CD14-positive monocyte (primary cell): ENCODE measurements around the gene OSBP2. TPM values are rescaled to one million over a fixed set of nuclear protein-coding genes. Genes with fewer than 3 reads are reported as not detected.

Experiments
- DNase-seq, 3 donors: peaks; one replicate each; pipeline ENCODE4 v3.0.0-alpha.2; 2011 to 2022
- H2AFZ ChIP-seq: 2 replicates; pipeline ENCODE4 v1.6.0; 2012; ENCODE audit warnings: mild to moderate bottlenecking, low read depth, low read length, inconsistent platforms; ENCODE audit not compliant: insufficient read depth, poor library complexity, severe bottlenecking
- H3K27ac ChIP-seq, 2 donors: 1 replicate in 1 of 2; 2 replicates in 1 of 2; pipeline ENCODE4 v1.5.1; 2012 to 2013; ENCODE audit warnings: low read length in 2 of 2, control low read depth in 1 of 2, inconsistent platforms in 1 of 2, low read depth in 1 of 2, mild to moderate bottlenecking in 1 of 2
- H3K27me3 ChIP-seq, 2 donors: one replicate each; pipeline versions ENCODE4 v1.6.0 to v1.6.1; 2011 to 2013; ENCODE audit warnings: low read length in 2 of 2; ENCODE audit not compliant: control insufficient read depth in 2 of 2, insufficient read depth in 2 of 2
- H3K36me3 ChIP-seq, 2 donors: replicated peaks in 1 of 2; 1 replicate in 1 of 2; 2 replicates in 1 of 2; pipeline versions ENCODE4 v1.5.1 to v1.6.1; 2012 to 2013; ENCODE audit warnings: low read length in 2 of 2, control low read depth in 1 of 2, inconsistent platforms in 1 of 2, mild to moderate bottlenecking in 1 of 2; ENCODE audit not compliant: insufficient read depth in 2 of 2, control insufficient read depth in 1 of 2
- H3K4me1 ChIP-seq, 2 donors: 1 replicate in 1 of 2; 2 replicates in 1 of 2; pipeline versions ENCODE4 v1.5.1 to v1.6.1; 2012 to 2013; ENCODE audit warnings: low read length in 2 of 2, control low read depth in 1 of 2, inconsistent platforms in 1 of 2, mild to moderate bottlenecking in 1 of 2, moderate library complexity in 1 of 2; ENCODE audit not compliant: insufficient read depth in 2 of 2, control insufficient read depth in 1 of 2
- H3K4me2 ChIP-seq: replicated peaks from 2 replicates; pipeline ENCODE3; 2012; ENCODE audit warnings: low read length, moderate library complexity, mild to moderate bottlenecking; ENCODE audit not compliant: poor library complexity, severe bottlenecking; ENCODE audit errors: extremely low read depth
- H3K4me3 ChIP-seq, 3 experiments: fragments of 200-600 bp in 1 of 3; sonication (generic) in 1 of 3; replicated peaks in 1 of 3; 1 replicate in 2 of 3; 2 replicates in 1 of 3; pipeline ENCODE4 v1.5.1; 2011 to 2013; ENCODE audit warnings: low read length in 3 of 3, mild to moderate bottlenecking in 3 of 3, control low read depth in 2 of 3, low read depth in 2 of 3, inconsistent platforms in 1 of 3, moderate library complexity in 1 of 3
- H3K79me2 ChIP-seq: 2 replicates; pipeline ENCODE4 v1.6.0; 2012; ENCODE audit warnings: mild to moderate bottlenecking, control low read depth, inconsistent platforms, low read length, moderate library complexity; ENCODE audit not compliant: insufficient read depth
- H3K9ac ChIP-seq: 2 replicates; pipeline ENCODE4 v1.6.0; 2017; ENCODE audit warnings: low read length, mild to moderate bottlenecking; ENCODE audit not compliant: insufficient read depth, poor library complexity, severe bottlenecking
- H3K9me3 ChIP-seq, 2 donors: replicated peaks in 1 of 2; 1 replicate in 1 of 2; 2 replicates in 1 of 2; pipeline versions ENCODE4 v1.5.1 to v1.6.1; 2012 to 2013; ENCODE audit warnings: low read length in 2 of 2, control low read depth in 1 of 2; ENCODE audit not compliant: control insufficient read depth in 1 of 2, insufficient read depth in 1 of 2
- H4K20me1 ChIP-seq: 2 replicates; pipeline ENCODE4 v1.6.0; 2012; ENCODE audit warnings: mild to moderate bottlenecking, low read length, control low read depth, moderate library complexity; ENCODE audit not compliant: insufficient read depth
- H3K27ac Mint-ChIP-seq, 7 donors: one replicate each; pipeline ENCODE4 v1.8.0; 2020; ENCODE audit warnings: mild to moderate bottlenecking in 7 of 7, mixed read lengths in 7 of 7, moderate library complexity in 6 of 7, inconsistent platforms in 2 of 7
- H3K27me3 Mint-ChIP-seq, 3 donors: one replicate each; pipeline ENCODE4 v1.8.0; 2021 to 2022; ENCODE audit warnings: low read depth in 3 of 3, mild to moderate bottlenecking in 3 of 3, mixed read lengths in 3 of 3, moderate library complexity in 3 of 3, inconsistent platforms in 1 of 3
- H3K36me3 Mint-ChIP-seq, 2 donors: one replicate each; pipeline ENCODE4 v1.8.0; 2020; ENCODE audit warnings: mixed read lengths in 2 of 2, inconsistent platforms in 1 of 2, mild to moderate bottlenecking in 1 of 2
- H3K4me1 Mint-ChIP-seq: one replicate; pipeline ENCODE4 v1.8.0; 2020; ENCODE audit warnings: mild to moderate bottlenecking, mixed read lengths
- H3K4me3 Mint-ChIP-seq, 2 donors: one replicate each; pipeline ENCODE4 v1.8.0; 2020; ENCODE audit warnings: mild to moderate bottlenecking in 2 of 2, mixed read lengths in 2 of 2, moderate library complexity in 1 of 2
- H3K9me3 Mint-ChIP-seq, 7 donors: one replicate each; pipeline ENCODE4 v1.8.0; 2020 to 2022; ENCODE audit warnings: mixed read lengths in 7 of 7, mild to moderate bottlenecking in 6 of 7, moderate library complexity in 6 of 7, inconsistent platforms in 2 of 7
- WGBS: methylation state at CpG from one replicate; pipeline ENCODE4 v1.1.5; 2013; ENCODE audit warnings: missing lambda C conversion rate; ENCODE audit not compliant: insufficient coverage; 5-methylcytosine and 5-hydroxymethylcytosine counted together
- intact Hi-C, 2 donors: fragments of 100-400 bp; cut with micrococcal nuclease; formaldehyde crosslinking; loops; one replicate each; pipeline versions ENCODE4 v1.15.0 to v1.15.1; 2023
- polyA plus RNA-seq, 3 donors: library from polyadenylated mRNA; depleted of rRNA in 1 of 3; unstranded in 2 of 3; stranded (reverse) in 1 of 3; fragments of 300-500 nt in 2 of 3; fragments of >200 nt in 1 of 3; fragmentation: Illumina TruSeq in 2 of 3; gene quantifications; 1 replicate in 2 of 3; 2 replicates in 1 of 3; pipeline ENCODE4 v1.2.3, GENCODE V29; 2012 to 2021
- TF ChIP-seq, protein P1 (sequence below): fragments of 200-600 bp; IDR thresholded peaks from one replicate; pipeline ENCODE4 v1.8.0; 2022; ENCODE audit warnings: antibody characterized with exemption, mild to moderate bottlenecking

OSBP2 gene
- polyA plus RNA-seq, 3 donors: 0.21 to 0.54 TPM; not detected in 1

DNA sequence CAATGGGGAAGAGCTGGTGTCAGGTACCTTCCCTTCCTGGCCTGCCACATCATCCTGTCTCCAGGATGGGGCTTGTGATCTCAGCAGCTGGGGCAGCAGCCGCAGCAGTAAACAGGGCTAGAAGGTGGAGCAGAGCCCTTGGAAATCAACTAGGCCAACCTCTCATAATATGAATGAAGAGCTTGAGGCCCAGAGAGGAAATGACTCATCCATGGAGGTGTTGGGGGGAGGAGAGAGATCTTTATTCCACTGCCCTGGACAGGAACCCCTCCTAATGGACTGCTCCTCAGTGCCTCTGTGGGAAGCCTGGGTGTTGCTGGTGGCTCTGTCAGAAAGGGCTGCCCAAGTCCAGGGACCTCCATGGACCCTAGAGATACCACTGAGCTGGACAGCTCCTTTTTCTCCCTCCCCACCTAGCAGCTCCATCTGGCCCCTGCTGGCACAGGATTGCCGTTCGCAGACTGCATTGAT is 111.8 kb downstream of the OSBP2 start:
- Histone ChIP-seq H3K9ac (no peak overlapping the region), H3K27ac (no peak overlapping the region), H3K79me2 (no peaks in the 10 kb centered on the region), H4K20me1 (no peaks in the 10 kb centered on the region), H2AFZ (no peak overlapping the region), H3K4me3 (no peak overlapping the region), H3K27me3 (peaks cover 20 to 25% of the 10 kb centered on the region in 2 donors), H3K36me3 (no peaks in the 10 kb centered on the region), H3K4me1 (no peaks in the 10 kb centered on the region), H3K4me2 (no peak overlapping the region), H3K9me3 (no peaks in the 10 kb centered on the region)
- no peaks in the 10 kb centered on the region for H3K4me1 Mint-ChIP-seq
- TF ChIP-seq, protein P1, sequence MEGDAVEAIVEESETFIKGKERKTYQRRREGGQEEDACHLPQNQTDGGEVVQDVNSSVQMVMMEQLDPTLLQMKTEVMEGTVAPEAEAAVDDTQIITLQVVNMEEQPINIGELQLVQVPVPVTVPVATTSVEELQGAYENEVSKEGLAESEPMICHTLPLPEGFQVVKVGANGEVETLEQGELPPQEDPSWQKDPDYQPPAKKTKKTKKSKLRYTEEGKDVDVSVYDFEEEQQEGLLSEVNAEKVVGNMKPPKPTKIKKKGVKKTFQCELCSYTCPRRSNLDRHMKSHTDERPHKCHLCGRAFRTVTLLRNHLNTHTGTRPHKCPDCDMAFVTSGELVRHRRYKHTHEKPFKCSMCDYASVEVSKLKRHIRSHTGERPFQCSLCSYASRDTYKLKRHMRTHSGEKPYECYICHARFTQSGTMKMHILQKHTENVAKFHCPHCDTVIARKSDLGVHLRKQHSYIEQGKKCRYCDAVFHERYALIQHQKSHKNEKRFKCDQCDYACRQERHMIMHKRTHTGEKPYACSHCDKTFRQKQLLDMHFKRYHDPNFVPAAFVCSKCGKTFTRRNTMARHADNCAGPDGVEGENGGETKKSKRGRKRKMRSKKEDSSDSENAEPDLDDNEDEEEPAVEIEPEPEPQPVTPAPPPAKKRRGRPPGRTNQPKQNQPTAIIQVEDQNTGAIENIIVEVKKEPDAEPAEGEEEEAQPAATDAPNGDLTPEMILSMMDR: no peak
- H3K4me3 Mint-ChIP-seq: no peak overlapping the region
- H3K36me3 Mint-ChIP-seq: no peaks in the 10 kb centered on the region
- H3K27me3 Mint-ChIP-seq: peaks cover 20 to 31% (median 29%) of the 10 kb centered on the region in 3 donors
- no CpG with 5 or more reads among the region's 3 CpGs for WGBS
- H3K27ac Mint-ChIP-seq: no peak overlapping the region
- intact Hi-C loops: no loop called here
- H3K9me3 Mint-ChIP-seq: peaks cover 0 to 11% (median 4%) of the 10 kb centered on the region in 7 donors
- no peak for DNase-seq

- peaks cover 0 to 2% of the 10 kb centered on the region in 2 donors for H3K27me3 ChIP-seq
- 96% methylated on average over 4 of the region's 4 CpGs for WGBS
- H3K79me2 ChIP-seq: no peaks in the 10 kb centered on the region
- H3K27ac Mint-ChIP-seq: peak overlapping the region in 1 of 7 donors; percentile 26
- DNase-seq: no peak
- no peak overlapping the region for H2AFZ ChIP-seq
- H3K4me3 ChIP-seq: no peak overlapping the region
- no peaks in the 10 kb centered on the region for H3K4me1 Mint-ChIP-seq
- intact Hi-C loops: no loop called here
- no peak overlapping the region for H3K27ac ChIP-seq
- H3K9ac ChIP-seq: no peak overlapping the region
- peaks cover 2 to 7% (median 5%) of the 10 kb centered on the region in 3 donors for H3K27me3 Mint-ChIP-seq
- TF ChIP-seq, protein P1: no peak
- H4K20me1 ChIP-seq: no peaks in the 10 kb centered on the region
- no peaks in the 10 kb centered on the region for H3K9me3 ChIP-seq
- no peak overlapping the region for H3K4me3 Mint-ChIP-seq
- no peaks in the 10 kb centered on the region for H3K4me1 ChIP-seq
- no peak overlapping the region for H3K4me2 ChIP-seq
- H3K36me3 Mint-ChIP-seq: no peaks in the 10 kb centered on the region
- no peaks in the 10 kb centered on the region for H3K36me3 ChIP-seq
- H3K9me3 Mint-ChIP-seq: peaks cover 0 to 3% (median 0%) of the 10 kb centered on the region in 7 donors
Measured at GRCh38 chr22:30809086-30809485, 114.4 kb downstream of the OSBP2 start.
